GM23338 (cell line): ENCODE measurements around the gene DGCR6L.

ENCODE experiments used
- CTCF ChIP-seq, 2 experiments: fragments of 200-600 bp in 1 of 2; sonication (generic) in 1 of 2; conservative IDR thresholded peaks; 2 replicates each; pipeline versions ENCODE4 v1.5.1 to v1.6.1; 2016 to 2017; ENCODE audit warnings: antibody characterized with exemption in 2 of 2, low read depth in 2 of 2, mild to moderate bottlenecking in 2 of 2, moderate library complexity in 1 of 2
- EZH2 ChIP-seq: fragments of 200-600 bp; sonication (generic); IDR thresholded peaks from one replicate; pipeline ENCODE4 v1.8.0; 2017; ENCODE audit warnings: antibody characterized with exemption, mild to moderate bottlenecking, low read depth; ENCODE audit not compliant: unreplicated experiment
- POLR2AphosphoS5 ChIP-seq: IDR thresholded peaks from 2 replicates; pipeline ENCODE4 v1.6.1; 2016; ENCODE audit warnings: antibody characterized with exemption, low read depth

GRCh38 chr22:20299746-20300136, 20.1 kb downstream of the DGCR6L start:
- TF ChIP-seq EZH2 (no peak), CTCF (conservative IDR thresholded peaks at IDR 0.05; ENCODE audit: low read depth in 2 of 2) (no peak; a peak in 1 of 4 replicates), POLR2AphosphoS5 (no peak)
